HUDEP-2 (cell line): ENCODE results near the gene HSD3B7.
A peak's percentile ranks its signal among the peaks of the same experiment; 100 is the strongest.

ENCODE experiments used
- DNase-seq, 76 experiments: peaks; one replicate each; lab custom pipeline; 2025; ENCODE audit not compliant: unreplicated experiment in 76 of 76; lab: John Stamatoyannopoulos, UW

The HSD3B7 gene

GRCh38 chr16:31017756-31018155 lies 32.7 kb downstream of the HSD3B7 start:
- peak in 19 of 76 experiments; percentile 6 to 46 (median 19) for DNase-seq

GRCh38 chr16:31020536-31020935 lies 35.5 kb downstream of the HSD3B7 start:
- no peak for DNase-seq

- DNase-seq, result no peak
Measured at GRCh38 chr16:31022544-31023251, 37.7 kb downstream of the HSD3B7 start.

- DNase-seq, result no peak
Measured at GRCh38 chr16:31023252-31023602, 38.2 kb downstream of the HSD3B7 start.

GRCh38 chr16:31023627-31024226 lies 38.7 kb downstream of the HSD3B7 start:
- no peak for DNase-seq

GRCh38 chr16:31025339-31025738 lies 40.3 kb downstream of the HSD3B7 start:
- DNase-seq, result no peak

- DNase-seq, result no peak
Measured at GRCh38 chr16:31029272-31029671, 44.3 kb downstream of the HSD3B7 start.

- DNase-seq, result no peak
Measured at GRCh38 chr16:31031276-31031675, 46.3 kb downstream of the HSD3B7 start.

GRCh38 chr16:31032736-31033708 lies 48.0 kb downstream of the HSD3B7 start, which contains the start of gene STX4:
STX4 (plus strand) TSS chr16:31033558; CDS start chr16:31033806, 248 bp downstream.
- DNase-seq, result peak; percentile 28 to 98 (median 94)

- DNase-seq, result peak in 69 of 76 experiments; percentile 10 to 86 (median 72)
Measured at GRCh38 chr16:31033709-31034492, 48.9 kb downstream of the HSD3B7 start.

GRCh38 chr16:31036691-31037090 lies 51.7 kb downstream of the HSD3B7 start:
- peak in 4 of 76 experiments; percentile 4 to 30 (median 8) for DNase-seq
